ENCODE measurements around the gene CXCL16. TPM values are rescaled to one million over a fixed set of nuclear protein-coding genes. Genes with fewer than 3 reads are reported as not detected.
A peak's percentile ranks its signal among the peaks of the same experiment; 100 is the strongest.

Gene CXCL16
- total and polyA plus RNA-seq, 2 of the 13 experiments (the other 11 are each of a cell fraction or from before 2014, with no cell fraction given): 9.4 to 101 TPM

GRCh38 chr17:4708436-4708835, 31.3 kb downstream of the CXCL16 start (continued):
- TF ChIP-seq FOXJ3 (CRISPR knock-in tag; IDR thresholded peaks at IDR 0.05; ENCODE audit: borderline replicate concordance): no peak
- TF ChIP-seq MXD1 (CRISPR knock-in tag; IDR thresholded peaks at IDR 0.05): no peak
- no peak for TF ChIP-seq ZNF546 (CRISPR knock-in tag; conservative IDR thresholded peaks at IDR 0.05)
- TF ChIP-seq GTF2F1 (IDR thresholded peaks at IDR 0.05; ENCODE audit: low read length): 0 out of 2 replicates have a peak, but pooled peaks have one; percentile 28
- no peak for TF ChIP-seq ZBTB40 (IDR thresholded peaks at IDR 0.05)
- TF ChIP-seq ZBTB40 (CRISPR knock-in tag; IDR thresholded peaks at IDR 0.05): no peak
- no peak for TF ChIP-seq ZNF598 (CRISPR knock-in tag; IDR thresholded peaks at IDR 0.05; ENCODE audit: borderline replicate concordance)
- no peak for TF ChIP-seq SSRP1 (CRISPR knock-in tag; IDR thresholded peaks at IDR 0.05)
- peak; percentile 89 for TF ChIP-seq POLR2G (IDR thresholded peaks at IDR 0.05; ENCODE audit: low read depth, low read length)
- peak; percentile 85 for TF ChIP-seq NFYC (CRISPR knock-in tag; IDR thresholded peaks at IDR 0.05)
- no peak for TF ChIP-seq MIXL1 (CRISPR knock-in tag; IDR thresholded peaks at IDR 0.05)
- no peak for TF ChIP-seq ZBTB21 (CRISPR knock-in tag; IDR thresholded peaks at IDR 0.05)
- TF ChIP-seq TCF7 (IDR thresholded peaks at IDR 0.05; ENCODE audit: low read depth): no peak
- no peak for TF ChIP-seq SRY (CRISPR knock-in tag; IDR thresholded peaks at IDR 0.05)
- TF ChIP-seq ZBTB20 (CRISPR knock-in tag; IDR thresholded peaks at IDR 0.05; ENCODE audit: borderline replicate concordance, low read depth): no peak
- no peak; the same call in 1 of the 2 replicates for TF ChIP-seq HMGXB3 (CRISPR knock-in tag; IDR thresholded peaks at IDR 0.05; ENCODE audit: borderline replicate concordance)
- TF ChIP-seq EP300 (IDR thresholded peaks at IDR 0.05; ENCODE audit: low read depth in 2 of 2, low read length in 2 of 2): no peak
- no peak for TF ChIP-seq EP300 (CRISPR knock-in tag; IDR thresholded peaks at IDR 0.05; ENCODE audit: borderline replicate concordance)
- TF ChIP-seq ZSCAN9 (CRISPR knock-in tag; IDR thresholded peaks at IDR 0.05; ENCODE audit: borderline replicate concordance): no peak

Data from HepG2 (cell line).